Thyroid gland (tissue), 4 donors: ENCODE results near the gene ERP29.

Experiments used
- CTCF ChIP-seq, 6 experiments: fragments of 200-600 bp in 3 of 6; fragments of 450-650 bp in 3 of 6; sonication (generic) in 3 of 6; IDR thresholded peaks; one replicate each; pipeline ENCODE4 v1.5.1; 2016 to 2019; ENCODE audit warnings: antibody characterized with exemption in 6 of 6, mild to moderate bottlenecking in 2 of 6, inconsistent platforms in 1 of 6, moderate library complexity in 1 of 6
- POLR2A ChIP-seq, 2 donors: fragments of 450-650 bp; IDR thresholded peaks; one replicate each; pipeline ENCODE4 v1.6.1; 2017; ENCODE audit warnings: antibody characterized with exemption in 2 of 2, mild to moderate bottlenecking in 2 of 2, moderate library complexity in 1 of 2

- TF ChIP-seq POLR2A (IDR thresholded peaks at IDR 0.05) (no peak), CTCF (IDR thresholded peaks at IDR 0.05) (no peak)
These were observed 36.4 kb upstream of the ERP29 start for GRCh38 chr12:111976860-111977259.
